D721Med (cell line): ENCODE results near the gene TM7SF2.
A peak's percentile ranks its signal among the peaks of the same experiment; 100 is the strongest.

Experiments
- DNase-seq: peaks from one replicate; pipeline ENCODE4 v3.0.0; 2011; ENCODE audit warnings: low spot score; ENCODE audit not compliant: insufficient read length
- FAIRE-seq: peaks from 2 replicates; lab custom pipeline; 2011; peaks lifted over from hg19 to GRCh38; lab: Jason Lieb, UNC
- CTCF ChIP-seq: IDR thresholded peaks from 2 replicates; pipeline ENCODE4 v1.5.1; 2012; ENCODE audit warnings: mild to moderate bottlenecking, control low read depth; ENCODE audit not compliant: insufficient read depth; ENCODE audit errors: missing control alignments

TM7SF2 gene

GRCh38 chr11:65089621-65090020 is 22.1 kb upstream of the TM7SF2 start:
- no peak for DNase-seq
- FAIRE-seq, result no peak

GRCh38 chr11:65090628-65091027 is 21.0 kb upstream of the TM7SF2 start:
- no peak for DNase-seq
- TF ChIP-seq CTCF, result no peak
- FAIRE-seq, result no peak

More at GRCh38 chr11:65089621-65090020, 22.1 kb upstream of the TM7SF2 start:
- no peak for TF ChIP-seq CTCF

- TF ChIP-seq CTCF, result no peak
- no peak for FAIRE-seq
Observed at GRCh38 chr11:65095427-65095826, 16.2 kb upstream of the TM7SF2 start.

GRCh38 chr11:65095974-65096806 is 15.5 kb upstream of the TM7SF2 start, which contains the start of gene VPS51:
Gene VPS51, plus strand, starts transcription at chr11:65096214. Its CDS starts 37 bp downstream, at chr11:65096251.
- FAIRE-seq, result no peak
- peak; percentile 94 for DNase-seq
- TF ChIP-seq CTCF, result no peak

More at GRCh38 chr11:65095427-65095826, 16.2 kb upstream of the TM7SF2 start:
- DNase-seq, result no peak

GRCh38 chr11:65096926-65097325 is 14.7 kb upstream of the TM7SF2 start:
- TF ChIP-seq CTCF, result no peak
- DNase-seq, result no peak
- FAIRE-seq, result no peak

GRCh38 chr11:65100674-65101350 is 10.9 kb upstream of the TM7SF2 start:
- FAIRE-seq, result no peak
- no peak for DNase-seq
- TF ChIP-seq CTCF, result no peak
